HepG2 (cell line): Measurements from ENCODE around the gene SLC7A4. TPM values are rescaled to one million over a fixed set of nuclear protein-coding genes. Genes with fewer than 3 reads are reported as not detected.

Experiments used
- BATF2 ChIP-seq: sonication (generic); formaldehyde crosslinking; IDR thresholded peaks from 2 replicates; pipeline ENCODE4 v1.8.0; 2022; ENCODE audit warnings: mild to moderate bottlenecking, missing genetic modification reagents, moderate library complexity
- CENPT ChIP-seq: sonication (generic); formaldehyde crosslinking; IDR thresholded peaks from 2 replicates; pipeline ENCODE4 v1.8.0; 2022; ENCODE audit warnings: low read depth, mild to moderate bottlenecking, moderate library complexity, missing genetic modification reagents
- KDM3A ChIP-seq: IDR thresholded peaks from 2 replicates; pipeline ENCODE4 v1.6.1; 2018; ENCODE audit warnings: low read depth, missing compliant biosample characterization
- KDM5A ChIP-seq: fragments of 200-600 bp; sonication (generic); IDR thresholded peaks from 2 replicates; pipeline ENCODE4 v1.7.0; 2018; ENCODE audit warnings: antibody characterized with exemption, mild to moderate bottlenecking, low read length, borderline replicate concordance
- KMT2B ChIP-seq: IDR thresholded peaks from 2 replicates; pipeline ENCODE4 v1.6.1; 2016; ENCODE audit warnings: missing genetic modification reagents, missing compliant biosample characterization
- NCOR1 ChIP-seq: fragments of 200-600 bp; sonication (generic); IDR thresholded peaks from 2 replicates; pipeline ENCODE4 v1.7.0; 2017; ENCODE audit warnings: antibody characterized with exemption, low read length, borderline replicate concordance
- NFKBIZ ChIP-seq: IDR thresholded peaks from 2 replicates; pipeline ENCODE4 v1.6.1; 2018; ENCODE audit warnings: missing genetic modification reagents, missing compliant biosample characterization
- NFYB ChIP-seq: sonication (generic); formaldehyde crosslinking; IDR thresholded peaks from 2 replicates; pipeline ENCODE4 v1.4.0; 2020; ENCODE audit warnings: missing genetic modification reagents
- NR2F1 ChIP-seq, 2 experiments: fragments of 450-650 bp in 1 of 2; formaldehyde crosslinking in 1 of 2; IDR thresholded peaks; 2 replicates each; pipeline versions ENCODE4 v1.5.0 to v1.6.1; 2016 to 2020; ENCODE audit warnings: mild to moderate bottlenecking in 1 of 2, missing compliant biosample characterization in 1 of 2, missing genetic modification reagents in 1 of 2, moderate library complexity in 1 of 2
- PAWR ChIP-seq: sonication (generic); formaldehyde crosslinking; IDR thresholded peaks from 2 replicates; pipeline ENCODE4 v1.4.0; 2020; ENCODE audit warnings: missing genetic modification reagents, mild to moderate bottlenecking, borderline replicate concordance
- PHB2 ChIP-seq: fragments of 450-650 bp; IDR thresholded peaks from 2 replicates; pipeline ENCODE4 v1.6.1; 2018; ENCODE audit not compliant: partially characterized antibody
- RARG ChIP-seq: sonication (generic); formaldehyde crosslinking; IDR thresholded peaks from 2 replicates; pipeline ENCODE4 v1.4.0; 2020; ENCODE audit warnings: low read depth, mild to moderate bottlenecking, missing genetic modification reagents
- RCOR2 ChIP-seq: IDR thresholded peaks from 2 replicates; pipeline ENCODE4 v1.6.1; 2016; ENCODE audit warnings: missing biosample characterization, missing genetic modification reagents
- REL ChIP-seq: sonication (generic); formaldehyde crosslinking; conservative IDR thresholded peaks from 2 replicates; pipeline ENCODE4 v1.8.0; 2022; ENCODE audit warnings: mild to moderate bottlenecking, missing genetic modification reagents, moderate library complexity
- TRIM24 ChIP-seq: sonication (generic); formaldehyde crosslinking; IDR thresholded peaks from 2 replicates; pipeline ENCODE4 v1.8.0; 2022; ENCODE audit warnings: mild to moderate bottlenecking, missing genetic modification reagents
- ZNF207 ChIP-seq: fragments of 450-650 bp; IDR thresholded peaks from 2 replicates; pipeline ENCODE4 v1.6.1; 2016; ENCODE audit warnings: antibody characterized with exemption, borderline replicate concordance
- ZNF281 ChIP-seq: sonication (generic); formaldehyde crosslinking; IDR thresholded peaks from 2 replicates; pipeline ENCODE4 v1.4.0; 2020; ENCODE audit warnings: missing genetic modification reagents, borderline replicate concordance
- ZNF512 ChIP-seq: sonication (generic); formaldehyde crosslinking; IDR thresholded peaks from 2 replicates; pipeline ENCODE4 v1.4.0; 2020; ENCODE audit warnings: mild to moderate bottlenecking, missing genetic modification reagents
- ZNF557 ChIP-seq: sonication (generic); formaldehyde crosslinking; IDR thresholded peaks from 2 replicates; pipeline ENCODE4 v1.4.0; 2020; ENCODE audit warnings: missing genetic modification reagents
- ZNF562 ChIP-seq: sonication (generic); formaldehyde crosslinking; IDR thresholded peaks from 2 replicates; pipeline ENCODE4 v1.8.0; 2022; ENCODE audit warnings: missing genetic modification reagents, borderline replicate concordance
- ZNF710 ChIP-seq: sonication (generic); formaldehyde crosslinking; IDR thresholded peaks from 2 replicates; pipeline ENCODE4 v1.5.0; 2020; ENCODE audit warnings: mild to moderate bottlenecking, missing genetic modification reagents, borderline replicate concordance
- ZSCAN25 ChIP-seq: sonication (generic); formaldehyde crosslinking; IDR thresholded peaks from 2 replicates; pipeline ENCODE4 v1.8.0; 2022; ENCODE audit warnings: mild to moderate bottlenecking, missing genetic modification reagents
- polyA plus RNA-seq, 8 experiments: library from polyadenylated mRNA; depleted of rRNA in 3 of 8; stranded (reverse) in 7 of 8; unstranded in 1 of 8; fragments of >200 nt; fragmentation: Illumina TruSeq in 4 of 8; extraction: Trizol in 4 of 8; gene quantifications; 2 replicates each; pipeline versions ENCODE4 v1.2.1 to v1.2.3, GENCODE V29; 2011 to 2016; ENCODE audit warnings: low read depth in 4 of 8, missing spikeins in 1 of 8, mixed read lengths in 1 of 8; ENCODE audit not compliant: insufficient read depth in 1 of 8
- total RNA-seq, 5 experiments: library from RNA; depleted of rRNA; stranded (reverse); fragments of >200 nt; fragmentation: Illumina TruSeq; extraction: Trizol; gene quantifications; 2 replicates each; pipeline ENCODE4 v1.2.3, GENCODE V29; 2016; ENCODE audit warnings: low read depth in 1 of 5

The SLC7A4 gene
- total and polyA plus RNA-seq, 2 of the 13 experiments (the other 11 are each of a cell fraction or from before 2014, with no cell fraction given), result not detected

GRCh38 chr22:20981787-20982562 lies 50.4 kb downstream of the SLC7A4 start, which contains the start of gene LZTR1 (continued):
- TF ChIP-seq ZNF281 (CRISPR knock-in tag) (peak; percentile 19; the same call in 1 of the 2 replicates), ZNF557 (CRISPR knock-in tag) (peak; percentile 69; the same call in 1 of the 2 replicates), KDM3A (CRISPR knock-in tag) (peak; percentile 48; the same call in 1 of the 2 replicates), PAWR (CRISPR knock-in tag) (peak; percentile 86; the same call in 1 of the 2 replicates), KDM5A (no peak), NFYB (peak; percentile 42), ZSCAN25 (peak; percentile 78), REL (CRISPR knock-in tag) (no peak), RCOR2 (CRISPR knock-in tag) (no peak), NCOR1 (no peak), ZNF512 (CRISPR knock-in tag) (no peak), RARG (no peak), KMT2B (peak; percentile 74; the same call in 1 of the 2 replicates), ZNF207 (no peak), ZNF562 (CRISPR knock-in tag) (no peak), ZNF710 (CRISPR knock-in tag) (peak; percentile 80), PHB2 (no peak), NFKBIZ (CRISPR knock-in tag) (peak; percentile 44; the same call in 1 of the 2 replicates), TRIM24 (CRISPR knock-in tag) (no peak), NR2F1 (CRISPR knock-in tag; IDR thresholded peaks at IDR 0.05) (no peak), CENPT (CRISPR knock-in tag) (no peak), BATF2 (CRISPR knock-in tag) (no peak)
